Epithelial cell of proximal tubule (primary cell): ENCODE data around the gene KIF4A. TPM values are rescaled to one million over a fixed set of nuclear protein-coding genes. Genes with fewer than 3 reads are reported as not detected.
"Not testable (repeated sequence)": the region's sequence is repeated elsewhere in the genome, so short reads cannot be mapped to it uniquely, and the experiment has no call there.

ENCODE experiments used
- DNase-seq: peaks from one replicate; pipeline ENCODE4 v3.0.0-alpha.2; 2011; ENCODE audit warnings: low read depth
- H3K4me3 ChIP-seq: 2 replicates; pipeline ENCODE4 v1.5.1; 2011; ENCODE audit warnings: low read depth, mild to moderate bottlenecking, low read length
- total RNA-seq: library from RNA; depleted of rRNA; stranded (reverse); fragments of >200 nt; gene quantifications from 2 replicates; pipeline ENCODE4 v1.2.3, GENCODE V29; 2015
- TF ChIP-seq, protein P1 (sequence below): conservative IDR thresholded peaks from 2 replicates; pipeline ENCODE4 v1.5.1; 2012; ENCODE audit warnings: low read depth, mild to moderate bottlenecking, low read length

Gene KIF4A
- total RNA-seq, 1 donor from 2014 or later = 26.8 TPM

DNA sequence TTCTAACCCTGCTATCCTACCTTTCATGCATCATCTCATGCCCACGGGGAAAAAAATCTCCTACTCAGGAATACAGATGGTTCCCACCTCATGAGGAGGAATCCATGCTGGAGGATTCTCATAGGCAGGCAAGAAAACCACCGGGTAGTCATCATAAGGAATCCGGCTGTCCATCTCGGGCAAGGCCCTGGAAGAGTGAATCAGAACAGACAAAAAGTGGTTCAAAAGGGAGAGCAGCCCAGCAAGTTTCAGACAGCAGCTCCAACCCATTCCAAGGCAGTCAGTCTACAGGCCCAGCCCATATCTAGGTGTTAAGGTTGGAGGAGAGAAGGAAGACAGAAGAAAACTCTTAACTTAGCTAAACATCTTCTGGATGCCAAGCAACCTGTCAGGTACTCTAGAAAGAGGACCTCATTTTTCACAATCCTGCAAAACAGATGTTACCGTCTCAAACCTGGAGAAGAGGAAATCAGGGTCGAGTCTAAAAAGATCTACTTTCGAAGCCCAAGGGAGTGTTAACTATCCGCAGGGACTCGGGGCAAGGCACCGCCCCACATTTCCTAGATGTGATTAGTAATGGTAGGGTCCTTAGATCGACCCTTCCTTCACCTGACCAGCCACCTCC lies 624 bp upstream of the KIF4A start:
- no peak for DNase-seq
- H3K4me3 ChIP-seq = peak overlapping the region; percentile 76
- TF ChIP-seq, protein P1, sequence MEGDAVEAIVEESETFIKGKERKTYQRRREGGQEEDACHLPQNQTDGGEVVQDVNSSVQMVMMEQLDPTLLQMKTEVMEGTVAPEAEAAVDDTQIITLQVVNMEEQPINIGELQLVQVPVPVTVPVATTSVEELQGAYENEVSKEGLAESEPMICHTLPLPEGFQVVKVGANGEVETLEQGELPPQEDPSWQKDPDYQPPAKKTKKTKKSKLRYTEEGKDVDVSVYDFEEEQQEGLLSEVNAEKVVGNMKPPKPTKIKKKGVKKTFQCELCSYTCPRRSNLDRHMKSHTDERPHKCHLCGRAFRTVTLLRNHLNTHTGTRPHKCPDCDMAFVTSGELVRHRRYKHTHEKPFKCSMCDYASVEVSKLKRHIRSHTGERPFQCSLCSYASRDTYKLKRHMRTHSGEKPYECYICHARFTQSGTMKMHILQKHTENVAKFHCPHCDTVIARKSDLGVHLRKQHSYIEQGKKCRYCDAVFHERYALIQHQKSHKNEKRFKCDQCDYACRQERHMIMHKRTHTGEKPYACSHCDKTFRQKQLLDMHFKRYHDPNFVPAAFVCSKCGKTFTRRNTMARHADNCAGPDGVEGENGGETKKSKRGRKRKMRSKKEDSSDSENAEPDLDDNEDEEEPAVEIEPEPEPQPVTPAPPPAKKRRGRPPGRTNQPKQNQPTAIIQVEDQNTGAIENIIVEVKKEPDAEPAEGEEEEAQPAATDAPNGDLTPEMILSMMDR = no peak

DNA sequence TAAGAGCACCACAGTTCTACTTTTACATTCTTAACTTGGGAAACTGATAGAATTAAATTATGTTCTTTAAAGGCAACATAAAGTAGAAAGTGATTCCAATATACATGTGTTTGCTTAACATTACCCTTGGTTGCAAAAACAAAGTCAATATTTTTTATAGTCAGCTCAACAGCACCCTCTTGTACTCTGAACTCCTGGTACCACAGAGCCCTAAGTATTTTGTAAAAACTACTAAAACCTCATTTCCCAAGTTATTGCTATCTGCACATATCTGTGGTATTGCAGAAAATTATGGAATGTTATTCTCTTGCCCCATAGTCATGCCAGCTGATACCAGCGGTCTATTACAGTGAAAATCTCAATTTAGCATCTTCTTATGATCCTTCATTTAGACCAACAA lies 2.9 kb downstream of the KIF4A start:
- TF ChIP-seq, protein P1 = no peak
- no peak overlapping the region for H3K4me3 ChIP-seq
- DNase-seq = no peak

DNA sequence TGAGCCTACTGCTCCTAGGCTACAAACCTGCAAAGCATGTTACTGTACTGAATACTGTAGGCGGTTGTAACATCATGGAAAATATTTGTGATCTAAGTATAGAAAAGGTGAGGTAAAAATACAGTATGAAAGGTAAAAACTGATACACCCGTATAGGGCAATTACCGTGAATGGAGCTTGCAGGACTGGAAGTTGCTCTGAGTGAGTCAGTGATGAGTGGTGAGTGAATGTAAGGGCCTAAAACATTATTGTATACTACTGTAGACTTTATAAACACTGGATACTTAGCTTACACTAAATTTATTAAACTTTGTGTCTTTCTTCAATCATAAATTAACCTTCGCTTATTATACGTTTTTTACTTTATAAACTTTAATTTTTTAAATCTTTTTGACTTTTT lies 3.7 kb downstream of the KIF4A start:
- no peak overlapping the region for H3K4me3 ChIP-seq
- TF ChIP-seq, protein P1 = no peak
- DNase-seq = no peak

DNA sequence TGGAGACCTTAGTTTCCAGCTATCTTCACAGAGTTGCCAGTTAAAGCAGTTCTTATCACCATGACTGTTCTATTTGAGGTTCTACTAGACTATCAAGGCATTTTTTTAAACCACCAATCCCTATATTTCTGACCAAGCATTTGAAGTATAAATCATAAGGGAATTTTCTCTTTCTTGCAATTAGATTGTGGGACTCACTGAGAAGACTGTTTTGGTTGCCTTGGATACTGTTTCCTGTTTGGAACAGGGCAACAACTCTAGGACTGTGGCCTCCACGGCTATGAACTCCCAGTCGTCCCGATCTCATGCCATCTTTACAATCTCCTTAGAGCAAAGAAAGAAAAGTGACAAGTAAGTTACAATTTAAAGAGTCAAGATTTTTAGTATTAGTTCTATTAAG lies 11.8 kb downstream of the KIF4A start:
- DNase-seq = no peak
- TF ChIP-seq, protein P1 = no peak
- H3K4me3 ChIP-seq = no peak overlapping the region

DNA sequence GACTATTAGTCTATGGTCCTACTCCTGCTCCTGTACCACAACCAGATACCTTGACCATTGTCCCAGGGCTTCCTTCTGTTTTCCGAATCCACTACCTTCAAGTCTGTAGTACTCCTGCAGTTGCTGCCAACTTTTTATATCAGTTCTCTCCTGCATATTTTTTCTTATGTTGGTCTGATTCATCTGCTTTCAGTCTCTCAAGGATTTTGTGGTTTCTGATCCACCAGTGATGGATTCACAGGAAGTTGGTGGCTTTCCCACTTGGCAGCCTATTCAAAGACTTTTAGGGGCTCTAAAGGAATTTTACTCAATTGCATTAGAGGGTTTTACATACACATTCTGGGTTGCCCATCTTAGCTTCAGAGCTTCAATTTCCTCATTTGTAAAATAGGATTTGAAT lies 23.6 kb downstream of the KIF4A start:
- no peak for DNase-seq
- TF ChIP-seq, protein P1 = no peak
- no peak overlapping the region for H3K4me3 ChIP-seq

DNA sequence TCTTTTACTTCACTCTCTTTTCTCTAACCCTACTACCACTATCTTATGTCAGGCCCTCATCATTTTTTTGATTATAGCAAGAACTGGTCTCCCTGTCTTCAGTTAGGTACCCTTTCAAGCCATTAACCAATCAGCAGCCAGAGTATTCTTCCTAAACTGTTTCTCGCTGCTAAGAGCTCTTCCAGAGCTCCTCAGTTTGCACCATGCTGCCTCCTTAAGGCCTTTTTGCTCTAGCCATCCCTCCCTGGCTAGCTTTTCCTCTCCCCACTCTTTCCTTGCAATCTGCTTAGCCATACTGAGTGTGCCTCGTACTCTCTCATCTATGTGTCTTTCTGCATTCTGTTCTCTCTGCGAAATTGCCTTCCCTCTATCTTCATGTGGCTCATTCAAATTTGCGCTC lies 32.9 kb downstream of the KIF4A start:
- TF ChIP-seq, protein P1 = no peak
- no peak overlapping the region for H3K4me3 ChIP-seq
- no peak for DNase-seq

DNA sequence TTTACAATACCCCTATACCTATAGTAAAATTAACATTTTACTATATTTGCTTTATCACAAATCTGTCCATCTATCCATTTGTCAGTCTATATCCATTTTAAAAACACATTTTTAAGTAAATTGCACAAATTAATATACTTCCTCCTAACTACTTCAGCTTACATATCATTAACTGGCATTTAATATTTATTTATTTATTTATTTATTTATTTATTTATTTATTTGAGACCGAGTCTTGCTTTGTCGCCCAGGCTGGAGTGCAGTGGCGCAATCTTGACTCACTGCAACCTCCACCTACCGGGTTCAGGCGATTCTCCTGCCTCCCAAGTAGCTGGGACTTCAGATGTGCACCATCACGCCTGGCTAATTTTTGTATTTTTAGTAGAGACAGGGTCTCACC lies 33.7 kb downstream of the KIF4A start:
- not testable (repeated sequence) for DNase-seq, H3K4me3 ChIP-seq
